K562 (cell line): ENCODE measurements around the gene DAZAP1. TPM values are rescaled to one million over a fixed set of nuclear protein-coding genes. Genes with fewer than 3 reads are reported as not detected.

Experiments used
- NCOA2 ChIP-seq, 2 experiments: fragments of 450-650 bp; IDR thresholded peaks; 2 replicates each; pipeline ENCODE4 v1.6.1; 2018; ENCODE audit warnings: mild to moderate bottlenecking in 2 of 2, moderate library complexity in 1 of 2; ENCODE audit not compliant: partially characterized antibody in 2 of 2
- polyA plus RNA-seq, 8 experiments: library from polyadenylated mRNA; depleted of rRNA in 4 of 8; stranded (reverse) in 5 of 8; unstranded in 3 of 8; fragments of >200 nt; fragmentation: Nextera tagmentation in 2 of 8; fragmentation: Illumina TruSeq in 1 of 8; extraction: Ambion mirVana in 2 of 8; extraction: Trizol in 1 of 8; gene quantifications; 2 replicates each; pipeline versions ENCODE4 v1.2.1 to v1.2.3, GENCODE V29; 2011 to 2014; ENCODE audit warnings: inconsistent platforms in 1 of 8, missing spikeins in 1 of 8
- total RNA-seq, 7 experiments: library from RNA; depleted of rRNA in 6 of 7; stranded (reverse); fragments of >200 nt in 6 of 7; fragmentation: Illumina TruSeq in 2 of 7; extraction: Trizol in 2 of 7; gene quantifications; 2 replicates each; pipeline versions ENCODE4 v1.2.1 to v1.2.3, GENCODE V29; 2011 to 2021; ENCODE audit warnings: low replicate concordance in 1 of 7
- TF ChIP-seq, protein P1 (sequence below): fragments of 200-600 bp; sonication (generic); IDR thresholded peaks from one replicate; pipeline ENCODE4 v1.6.1; 2012; ENCODE audit warnings: mild to moderate bottlenecking, low read depth, low read length, inconsistent platforms
- TF ChIP-seq, protein P2 (sequence below): fragments of 450-650 bp; IDR thresholded peaks from 2 replicates; pipeline ENCODE4 v1.6.1; 2016; ENCODE audit warnings: mild to moderate bottlenecking, moderate library complexity

The DAZAP1 gene
- total and polyA plus RNA-seq, 9 of the 15 experiments (the other 6 are each of a cell fraction or from before 2014, with no cell fraction given), result 10.8 to 289 (median 142) TPM

DNA sequence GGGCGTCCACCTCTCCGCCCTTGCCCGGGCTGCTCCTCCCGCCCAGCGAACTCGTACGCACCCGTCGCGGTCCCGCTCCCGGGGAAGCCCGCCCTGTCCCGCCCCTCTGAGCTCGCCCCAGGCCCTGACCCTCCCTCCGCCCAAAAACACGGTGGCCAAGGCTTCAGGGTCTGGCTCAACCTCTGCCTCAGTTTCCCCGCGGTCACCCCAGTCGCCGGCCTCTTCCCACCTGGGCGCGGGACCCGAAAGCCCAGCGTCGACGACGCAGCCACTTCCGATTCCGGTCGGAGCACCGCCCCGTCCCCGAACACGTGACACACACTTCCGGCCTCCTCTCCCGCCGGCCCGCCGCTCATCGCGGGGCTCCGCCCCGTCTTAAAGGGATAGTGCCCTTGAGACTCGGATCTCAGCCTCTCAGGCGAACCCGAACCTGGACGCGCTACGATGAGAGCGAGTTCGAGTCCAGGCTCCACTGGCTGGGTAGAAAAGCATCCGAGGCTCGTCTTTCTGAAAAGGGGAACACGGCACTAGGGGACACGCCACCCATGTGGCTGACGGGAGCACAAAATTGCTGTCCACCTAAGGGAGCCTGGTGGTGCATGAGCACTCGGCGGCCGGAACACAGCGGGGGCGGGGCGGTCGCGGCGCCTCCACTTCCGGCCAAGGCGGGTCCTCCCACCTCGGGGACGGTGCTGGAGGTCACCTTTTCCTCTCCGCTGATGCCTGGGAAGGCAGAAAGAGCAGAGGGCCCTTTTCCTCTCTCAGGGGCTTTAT, 71.7 kb downstream of the DAZAP1 start, which contains the start of gene C19orf25 (continued):
- TF ChIP-seq, protein P1, sequence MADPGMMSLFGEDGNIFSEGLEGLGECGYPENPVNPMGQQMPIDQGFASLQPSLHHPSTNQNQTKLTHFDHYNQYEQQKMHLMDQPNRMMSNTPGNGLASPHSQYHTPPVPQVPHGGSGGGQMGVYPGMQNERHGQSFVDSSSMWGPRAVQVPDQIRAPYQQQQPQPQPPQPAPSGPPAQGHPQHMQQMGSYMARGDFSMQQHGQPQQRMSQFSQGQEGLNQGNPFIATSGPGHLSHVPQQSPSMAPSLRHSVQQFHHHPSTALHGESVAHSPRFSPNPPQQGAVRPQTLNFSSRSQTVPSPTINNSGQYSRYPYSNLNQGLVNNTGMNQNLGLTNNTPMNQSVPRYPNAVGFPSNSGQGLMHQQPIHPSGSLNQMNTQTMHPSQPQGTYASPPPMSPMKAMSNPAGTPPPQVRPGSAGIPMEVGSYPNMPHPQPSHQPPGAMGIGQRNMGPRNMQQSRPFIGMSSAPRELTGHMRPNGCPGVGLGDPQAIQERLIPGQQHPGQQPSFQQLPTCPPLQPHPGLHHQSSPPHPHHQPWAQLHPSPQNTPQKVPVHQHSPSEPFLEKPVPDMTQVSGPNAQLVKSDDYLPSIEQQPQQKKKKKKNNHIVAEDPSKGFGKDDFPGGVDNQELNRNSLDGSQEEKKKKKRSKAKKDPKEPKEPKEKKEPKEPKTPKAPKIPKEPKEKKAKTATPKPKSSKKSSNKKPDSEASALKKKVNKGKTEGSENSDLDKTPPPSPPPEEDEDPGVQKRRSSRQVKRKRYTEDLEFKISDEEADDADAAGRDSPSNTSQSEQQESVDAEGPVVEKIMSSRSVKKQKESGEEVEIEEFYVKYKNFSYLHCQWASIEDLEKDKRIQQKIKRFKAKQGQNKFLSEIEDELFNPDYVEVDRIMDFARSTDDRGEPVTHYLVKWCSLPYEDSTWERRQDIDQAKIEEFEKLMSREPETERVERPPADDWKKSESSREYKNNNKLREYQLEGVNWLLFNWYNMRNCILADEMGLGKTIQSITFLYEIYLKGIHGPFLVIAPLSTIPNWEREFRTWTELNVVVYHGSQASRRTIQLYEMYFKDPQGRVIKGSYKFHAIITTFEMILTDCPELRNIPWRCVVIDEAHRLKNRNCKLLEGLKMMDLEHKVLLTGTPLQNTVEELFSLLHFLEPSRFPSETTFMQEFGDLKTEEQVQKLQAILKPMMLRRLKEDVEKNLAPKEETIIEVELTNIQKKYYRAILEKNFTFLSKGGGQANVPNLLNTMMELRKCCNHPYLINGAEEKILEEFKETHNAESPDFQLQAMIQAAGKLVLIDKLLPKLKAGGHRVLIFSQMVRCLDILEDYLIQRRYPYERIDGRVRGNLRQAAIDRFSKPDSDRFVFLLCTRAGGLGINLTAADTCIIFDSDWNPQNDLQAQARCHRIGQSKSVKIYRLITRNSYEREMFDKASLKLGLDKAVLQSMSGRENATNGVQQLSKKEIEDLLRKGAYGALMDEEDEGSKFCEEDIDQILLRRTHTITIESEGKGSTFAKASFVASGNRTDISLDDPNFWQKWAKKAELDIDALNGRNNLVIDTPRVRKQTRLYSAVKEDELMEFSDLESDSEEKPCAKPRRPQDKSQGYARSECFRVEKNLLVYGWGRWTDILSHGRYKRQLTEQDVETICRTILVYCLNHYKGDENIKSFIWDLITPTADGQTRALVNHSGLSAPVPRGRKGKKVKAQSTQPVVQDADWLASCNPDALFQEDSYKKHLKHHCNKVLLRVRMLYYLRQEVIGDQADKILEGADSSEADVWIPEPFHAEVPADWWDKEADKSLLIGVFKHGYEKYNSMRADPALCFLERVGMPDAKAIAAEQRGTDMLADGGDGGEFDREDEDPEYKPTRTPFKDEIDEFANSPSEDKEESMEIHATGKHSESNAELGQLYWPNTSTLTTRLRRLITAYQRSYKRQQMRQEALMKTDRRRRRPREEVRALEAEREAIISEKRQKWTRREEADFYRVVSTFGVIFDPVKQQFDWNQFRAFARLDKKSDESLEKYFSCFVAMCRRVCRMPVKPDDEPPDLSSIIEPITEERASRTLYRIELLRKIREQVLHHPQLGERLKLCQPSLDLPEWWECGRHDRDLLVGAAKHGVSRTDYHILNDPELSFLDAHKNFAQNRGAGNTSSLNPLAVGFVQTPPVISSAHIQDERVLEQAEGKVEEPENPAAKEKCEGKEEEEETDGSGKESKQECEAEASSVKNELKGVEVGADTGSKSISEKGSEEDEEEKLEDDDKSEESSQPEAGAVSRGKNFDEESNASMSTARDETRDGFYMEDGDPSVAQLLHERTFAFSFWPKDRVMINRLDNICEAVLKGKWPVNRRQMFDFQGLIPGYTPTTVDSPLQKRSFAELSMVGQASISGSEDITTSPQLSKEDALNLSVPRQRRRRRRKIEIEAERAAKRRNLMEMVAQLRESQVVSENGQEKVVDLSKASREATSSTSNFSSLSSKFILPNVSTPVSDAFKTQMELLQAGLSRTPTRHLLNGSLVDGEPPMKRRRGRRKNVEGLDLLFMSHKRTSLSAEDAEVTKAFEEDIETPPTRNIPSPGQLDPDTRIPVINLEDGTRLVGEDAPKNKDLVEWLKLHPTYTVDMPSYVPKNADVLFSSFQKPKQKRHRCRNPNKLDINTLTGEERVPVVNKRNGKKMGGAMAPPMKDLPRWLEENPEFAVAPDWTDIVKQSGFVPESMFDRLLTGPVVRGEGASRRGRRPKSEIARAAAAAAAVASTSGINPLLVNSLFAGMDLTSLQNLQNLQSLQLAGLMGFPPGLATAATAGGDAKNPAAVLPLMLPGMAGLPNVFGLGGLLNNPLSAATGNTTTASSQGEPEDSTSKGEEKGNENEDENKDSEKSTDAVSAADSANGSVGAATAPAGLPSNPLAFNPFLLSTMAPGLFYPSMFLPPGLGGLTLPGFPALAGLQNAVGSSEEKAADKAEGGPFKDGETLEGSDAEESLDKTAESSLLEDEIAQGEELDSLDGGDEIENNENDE, result no peak
- TF ChIP-seq NCOA2 (IDR thresholded peaks at IDR 0.05; ENCODE audit: partially characterized antibody in 2 of 2), result no peak
- TF ChIP-seq, protein P2, sequence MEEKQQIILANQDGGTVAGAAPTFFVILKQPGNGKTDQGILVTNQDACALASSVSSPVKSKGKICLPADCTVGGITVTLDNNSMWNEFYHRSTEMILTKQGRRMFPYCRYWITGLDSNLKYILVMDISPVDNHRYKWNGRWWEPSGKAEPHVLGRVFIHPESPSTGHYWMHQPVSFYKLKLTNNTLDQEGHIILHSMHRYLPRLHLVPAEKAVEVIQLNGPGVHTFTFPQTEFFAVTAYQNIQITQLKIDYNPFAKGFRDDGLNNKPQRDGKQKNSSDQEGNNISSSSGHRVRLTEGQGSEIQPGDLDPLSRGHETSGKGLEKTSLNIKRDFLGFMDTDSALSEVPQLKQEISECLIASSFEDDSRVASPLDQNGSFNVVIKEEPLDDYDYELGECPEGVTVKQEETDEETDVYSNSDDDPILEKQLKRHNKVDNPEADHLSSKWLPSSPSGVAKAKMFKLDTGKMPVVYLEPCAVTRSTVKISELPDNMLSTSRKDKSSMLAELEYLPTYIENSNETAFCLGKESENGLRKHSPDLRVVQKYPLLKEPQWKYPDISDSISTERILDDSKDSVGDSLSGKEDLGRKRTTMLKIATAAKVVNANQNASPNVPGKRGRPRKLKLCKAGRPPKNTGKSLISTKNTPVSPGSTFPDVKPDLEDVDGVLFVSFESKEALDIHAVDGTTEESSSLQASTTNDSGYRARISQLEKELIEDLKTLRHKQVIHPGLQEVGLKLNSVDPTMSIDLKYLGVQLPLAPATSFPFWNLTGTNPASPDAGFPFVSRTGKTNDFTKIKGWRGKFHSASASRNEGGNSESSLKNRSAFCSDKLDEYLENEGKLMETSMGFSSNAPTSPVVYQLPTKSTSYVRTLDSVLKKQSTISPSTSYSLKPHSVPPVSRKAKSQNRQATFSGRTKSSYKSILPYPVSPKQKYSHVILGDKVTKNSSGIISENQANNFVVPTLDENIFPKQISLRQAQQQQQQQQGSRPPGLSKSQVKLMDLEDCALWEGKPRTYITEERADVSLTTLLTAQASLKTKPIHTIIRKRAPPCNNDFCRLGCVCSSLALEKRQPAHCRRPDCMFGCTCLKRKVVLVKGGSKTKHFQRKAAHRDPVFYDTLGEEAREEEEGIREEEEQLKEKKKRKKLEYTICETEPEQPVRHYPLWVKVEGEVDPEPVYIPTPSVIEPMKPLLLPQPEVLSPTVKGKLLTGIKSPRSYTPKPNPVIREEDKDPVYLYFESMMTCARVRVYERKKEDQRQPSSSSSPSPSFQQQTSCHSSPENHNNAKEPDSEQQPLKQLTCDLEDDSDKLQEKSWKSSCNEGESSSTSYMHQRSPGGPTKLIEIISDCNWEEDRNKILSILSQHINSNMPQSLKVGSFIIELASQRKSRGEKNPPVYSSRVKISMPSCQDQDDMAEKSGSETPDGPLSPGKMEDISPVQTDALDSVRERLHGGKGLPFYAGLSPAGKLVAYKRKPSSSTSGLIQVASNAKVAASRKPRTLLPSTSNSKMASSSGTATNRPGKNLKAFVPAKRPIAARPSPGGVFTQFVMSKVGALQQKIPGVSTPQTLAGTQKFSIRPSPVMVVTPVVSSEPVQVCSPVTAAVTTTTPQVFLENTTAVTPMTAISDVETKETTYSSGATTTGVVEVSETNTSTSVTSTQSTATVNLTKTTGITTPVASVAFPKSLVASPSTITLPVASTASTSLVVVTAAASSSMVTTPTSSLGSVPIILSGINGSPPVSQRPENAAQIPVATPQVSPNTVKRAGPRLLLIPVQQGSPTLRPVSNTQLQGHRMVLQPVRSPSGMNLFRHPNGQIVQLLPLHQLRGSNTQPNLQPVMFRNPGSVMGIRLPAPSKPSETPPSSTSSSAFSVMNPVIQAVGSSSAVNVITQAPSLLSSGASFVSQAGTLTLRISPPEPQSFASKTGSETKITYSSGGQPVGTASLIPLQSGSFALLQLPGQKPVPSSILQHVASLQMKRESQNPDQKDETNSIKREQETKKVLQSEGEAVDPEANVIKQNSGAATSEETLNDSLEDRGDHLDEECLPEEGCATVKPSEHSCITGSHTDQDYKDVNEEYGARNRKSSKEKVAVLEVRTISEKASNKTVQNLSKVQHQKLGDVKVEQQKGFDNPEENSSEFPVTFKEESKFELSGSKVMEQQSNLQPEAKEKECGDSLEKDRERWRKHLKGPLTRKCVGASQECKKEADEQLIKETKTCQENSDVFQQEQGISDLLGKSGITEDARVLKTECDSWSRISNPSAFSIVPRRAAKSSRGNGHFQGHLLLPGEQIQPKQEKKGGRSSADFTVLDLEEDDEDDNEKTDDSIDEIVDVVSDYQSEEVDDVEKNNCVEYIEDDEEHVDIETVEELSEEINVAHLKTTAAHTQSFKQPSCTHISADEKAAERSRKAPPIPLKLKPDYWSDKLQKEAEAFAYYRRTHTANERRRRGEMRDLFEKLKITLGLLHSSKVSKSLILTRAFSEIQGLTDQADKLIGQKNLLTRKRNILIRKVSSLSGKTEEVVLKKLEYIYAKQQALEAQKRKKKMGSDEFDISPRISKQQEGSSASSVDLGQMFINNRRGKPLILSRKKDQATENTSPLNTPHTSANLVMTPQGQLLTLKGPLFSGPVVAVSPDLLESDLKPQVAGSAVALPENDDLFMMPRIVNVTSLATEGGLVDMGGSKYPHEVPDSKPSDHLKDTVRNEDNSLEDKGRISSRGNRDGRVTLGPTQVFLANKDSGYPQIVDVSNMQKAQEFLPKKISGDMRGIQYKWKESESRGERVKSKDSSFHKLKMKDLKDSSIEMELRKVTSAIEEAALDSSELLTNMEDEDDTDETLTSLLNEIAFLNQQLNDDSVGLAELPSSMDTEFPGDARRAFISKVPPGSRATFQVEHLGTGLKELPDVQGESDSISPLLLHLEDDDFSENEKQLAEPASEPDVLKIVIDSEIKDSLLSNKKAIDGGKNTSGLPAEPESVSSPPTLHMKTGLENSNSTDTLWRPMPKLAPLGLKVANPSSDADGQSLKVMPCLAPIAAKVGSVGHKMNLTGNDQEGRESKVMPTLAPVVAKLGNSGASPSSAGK, result peak; percentile 81
